LNCAP (cell line): Measurements from ENCODE around the gene UBR3.

Experiments
- CTCF ChIP-seq: fragments of 450-650 bp; IDR thresholded peaks from 2 replicates; pipeline ENCODE4 v1.5.1; 2017; ENCODE audit warnings: mild to moderate bottlenecking

Gene UBR3

GRCh38 chr2:169945515-169945914, 118.3 kb downstream of the UBR3 start:
- no peak for TF ChIP-seq CTCF

GRCh38 chr2:169946092-169946491, 118.8 kb downstream of the UBR3 start:
- TF ChIP-seq CTCF = no peak

- TF ChIP-seq CTCF = no peak
These were observed 119.3 kb downstream of the UBR3 start for GRCh38 chr2:169946546-169946945.

GRCh38 chr2:169955940-169956339, 128.7 kb downstream of the UBR3 start:
- no peak for TF ChIP-seq CTCF

GRCh38 chr2:169961911-169962310, 134.7 kb downstream of the UBR3 start:
- no peak for TF ChIP-seq CTCF

GRCh38 chr2:169963786-169964185, 136.5 kb downstream of the UBR3 start:
- TF ChIP-seq CTCF = no peak

- no peak for TF ChIP-seq CTCF
These were observed 137.5 kb downstream of the UBR3 start for GRCh38 chr2:169964740-169965139.

- no peak for TF ChIP-seq CTCF
These were observed 138.2 kb downstream of the UBR3 start for GRCh38 chr2:169965495-169965894.
